HTERT RPE-1 (cell line): ENCODE measurements around the gene MAGI1.
"Not testable (repeated sequence)": the region's sequence is repeated elsewhere in the genome, so short reads cannot be mapped to it uniquely, and the experiment has no call there.

ENCODE experiments used
- in situ Hi-C: fragments of 300-500 bp; cut with MboI; formaldehyde crosslinking; loops from 4 replicates; pipeline ENCODE4 v1.14.3; 2020; ENCODE audit warnings: low sequenced_read_pairs

The MAGI1 gene

GRCh38 chr3:65584002-65584401 lies 454.7 kb downstream of the MAGI1 start:
- in situ Hi-C loops = no loop called here

GRCh38 chr3:65583188-65583587 lies 455.5 kb downstream of the MAGI1 start:
- in situ Hi-C loops = no loop called here

- in situ Hi-C loops = no loop called here
Observed at GRCh38 chr3:65582012-65582717, 456.6 kb downstream of the MAGI1 start.

DNA sequence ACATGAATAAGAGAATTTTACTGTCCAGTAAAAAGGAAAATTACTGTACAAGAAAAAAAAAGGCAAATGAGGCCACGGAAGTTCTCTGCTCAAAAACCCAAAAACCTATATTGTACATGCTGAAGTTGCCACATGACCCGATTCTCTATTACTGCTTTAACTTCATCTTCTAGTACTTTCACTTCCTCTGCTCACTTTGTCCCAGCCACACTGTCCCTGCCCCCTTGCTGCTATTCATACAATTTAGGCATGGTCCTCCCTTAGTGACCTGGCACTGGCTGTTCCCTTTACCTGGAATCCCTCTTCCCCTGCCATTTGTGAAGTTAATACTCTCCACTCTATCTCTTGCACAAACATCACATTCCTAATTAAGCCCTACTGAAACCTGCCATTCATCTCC lies 457.4 kb downstream of the MAGI1 start:
- in situ Hi-C loops = no loop called here

DNA sequence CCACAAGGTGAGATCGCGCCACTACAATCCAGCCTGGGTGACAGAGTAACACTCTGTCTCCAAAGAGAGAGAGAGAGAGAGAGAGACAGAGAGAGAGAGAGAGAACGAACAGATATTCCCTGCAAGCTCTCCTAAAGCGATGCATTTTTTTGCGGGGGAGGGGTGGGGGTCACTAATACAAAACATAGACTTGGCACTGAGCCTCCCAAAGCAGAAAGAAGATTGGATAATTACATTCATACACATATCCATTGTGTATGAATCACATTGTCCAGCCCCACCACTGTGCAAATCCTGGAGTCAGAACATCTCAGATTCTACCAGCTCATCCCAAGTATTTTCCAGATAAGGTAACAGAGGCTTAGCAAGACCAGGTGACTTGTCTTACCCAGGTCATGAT lies 459.9 kb downstream of the MAGI1 start:
- in situ Hi-C loops = no loop called here

DNA sequence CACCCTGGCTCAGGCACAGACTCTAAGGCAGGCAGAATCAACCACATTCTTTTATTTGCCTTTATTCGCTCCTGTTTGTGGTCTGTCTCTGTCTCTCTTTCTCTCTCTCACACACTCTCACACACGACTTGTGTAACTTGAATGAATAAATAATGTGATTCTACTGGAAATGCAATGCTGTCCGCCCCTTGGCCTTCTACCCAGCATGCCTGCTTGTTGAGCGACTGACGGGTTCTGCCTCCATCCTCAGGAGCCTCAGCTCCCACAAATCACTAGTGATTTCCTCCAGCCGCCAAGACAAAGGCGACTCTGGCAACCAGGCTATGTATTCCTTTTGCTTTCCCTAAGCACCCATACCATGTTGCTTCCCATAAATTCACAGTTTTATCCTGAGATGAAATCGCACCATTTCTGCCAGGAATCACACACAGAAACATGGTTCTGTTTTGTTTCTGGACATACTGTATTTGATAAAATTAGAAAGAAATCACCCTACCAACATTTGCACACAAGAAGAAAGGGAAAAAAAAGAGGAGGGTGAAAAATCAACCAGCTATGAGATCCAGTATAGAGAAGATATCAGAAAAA lies 460.8 kb downstream of the MAGI1 start:
- in situ Hi-C loops = no loop called here

GRCh38 chr3:65576966-65577365 lies 461.8 kb downstream of the MAGI1 start:
- in situ Hi-C loops = no loop called here

DNA sequence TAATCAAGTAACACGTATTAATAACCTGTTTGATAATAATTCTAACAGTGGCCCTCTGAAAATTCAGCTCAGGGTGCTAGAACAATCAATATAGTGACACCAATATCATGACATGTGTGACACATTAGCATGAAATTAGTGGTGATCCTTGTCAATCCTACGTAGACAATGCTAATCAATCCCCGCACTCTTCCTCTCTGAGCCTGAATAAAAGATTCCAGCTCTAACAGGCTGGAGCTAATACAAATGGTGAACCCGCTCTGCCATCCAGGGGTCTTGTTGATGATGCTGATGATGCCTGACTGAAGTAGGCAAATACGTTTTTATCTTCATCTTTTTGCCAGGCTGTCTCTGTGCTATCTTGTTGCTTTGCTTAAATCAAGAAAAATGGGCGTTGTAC lies 462.5 kb downstream of the MAGI1 start:
- in situ Hi-C loops = no loop called here

- in situ Hi-C loops = no loop called here
Observed at GRCh38 chr3:65575376-65575840, 463.3 kb downstream of the MAGI1 start.

DNA sequence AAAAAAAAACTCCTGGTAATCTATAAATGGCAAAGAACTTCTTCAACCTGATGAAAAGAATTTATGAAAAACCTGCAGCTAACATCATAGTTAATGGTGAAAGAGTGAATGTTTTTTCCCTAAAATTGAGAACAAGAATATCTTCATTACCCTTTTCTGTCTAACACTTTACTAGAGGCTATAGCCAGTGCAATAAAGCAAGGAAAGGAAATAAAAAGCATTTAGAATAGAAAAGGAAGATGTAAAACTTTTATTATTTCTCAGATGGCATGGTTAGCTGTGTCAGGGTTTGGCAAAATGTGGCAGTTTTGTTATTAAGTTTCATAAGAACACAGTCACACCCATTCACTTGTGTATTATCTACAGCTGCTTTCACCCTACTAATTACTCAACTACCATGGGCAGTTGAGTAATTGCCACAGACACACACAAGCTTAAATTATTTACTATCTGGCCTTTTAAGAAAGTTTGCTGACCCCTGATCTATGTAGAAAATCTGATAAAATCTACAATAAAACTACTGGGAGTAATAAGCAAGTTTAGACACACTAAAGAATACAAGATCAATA lies 465.1 kb downstream of the MAGI1 start:
- in situ Hi-C loops = no loop called here

- in situ Hi-C loops = no loop called here
Observed at GRCh38 chr3:65572175-65572777, 466.4 kb downstream of the MAGI1 start.

DNA sequence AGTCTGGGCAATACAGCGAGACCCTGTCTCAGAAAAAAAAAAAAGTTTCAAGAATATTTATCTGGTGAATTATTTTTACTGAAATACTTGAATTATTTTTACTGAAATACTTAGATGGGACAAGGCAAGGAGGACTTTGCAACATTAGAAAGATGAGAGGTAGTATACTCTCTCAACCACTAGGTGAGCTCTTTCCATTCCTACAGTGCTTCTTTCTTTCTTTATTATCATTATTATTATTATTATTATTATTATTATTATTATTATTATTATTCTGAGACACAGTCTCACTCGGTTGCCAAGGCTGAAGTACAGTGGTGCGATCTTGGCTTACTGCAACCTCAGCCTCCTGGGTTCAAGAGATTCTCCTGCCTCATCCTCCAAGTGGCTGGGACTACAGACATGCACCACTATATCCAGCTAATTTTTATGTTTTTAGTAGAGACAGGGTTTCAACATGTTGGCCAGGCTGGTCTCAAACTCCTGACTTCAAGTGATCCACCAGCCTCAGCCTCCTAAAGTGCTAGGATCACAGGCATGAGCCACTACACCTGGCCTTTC lies 468.8 kb downstream of the MAGI1 start:
- in situ Hi-C loops = no loop called here

GRCh38 chr3:65569129-65569528 lies 469.6 kb downstream of the MAGI1 start:
- in situ Hi-C loops = no loop called here

- in situ Hi-C loops = no loop called here
Observed at GRCh38 chr3:65568497-65568896, 470.2 kb downstream of the MAGI1 start.

- in situ Hi-C loops = not testable (repeated sequence)
Observed at GRCh38 chr3:65565744-65566143, 473.0 kb downstream of the MAGI1 start.

DNA sequence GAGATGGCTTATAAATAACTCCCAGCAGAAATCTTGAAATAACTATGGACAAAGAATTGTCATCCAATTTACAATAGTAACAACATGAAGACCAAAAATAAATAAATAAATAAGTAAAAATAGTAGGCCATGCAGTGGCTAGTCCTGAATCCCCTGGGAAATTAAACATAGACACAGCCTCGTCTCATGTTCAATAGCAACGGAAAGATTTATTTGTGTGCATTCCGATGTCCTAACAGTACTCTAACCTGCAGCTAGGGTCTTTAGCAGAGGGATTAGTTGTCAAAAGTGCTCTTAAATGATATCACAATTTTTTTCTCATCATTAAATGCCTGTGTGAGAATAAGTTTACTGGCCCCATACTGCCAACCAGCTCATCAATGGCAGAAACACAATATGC lies 474.2 kb downstream of the MAGI1 start:
- in situ Hi-C loops = no loop called here

GRCh38 chr3:65563861-65564260 lies 474.9 kb downstream of the MAGI1 start:
- in situ Hi-C loops = no loop called here

- in situ Hi-C loops = no loop called here
Observed at GRCh38 chr3:65562447-65562846, 476.3 kb downstream of the MAGI1 start.

DNA sequence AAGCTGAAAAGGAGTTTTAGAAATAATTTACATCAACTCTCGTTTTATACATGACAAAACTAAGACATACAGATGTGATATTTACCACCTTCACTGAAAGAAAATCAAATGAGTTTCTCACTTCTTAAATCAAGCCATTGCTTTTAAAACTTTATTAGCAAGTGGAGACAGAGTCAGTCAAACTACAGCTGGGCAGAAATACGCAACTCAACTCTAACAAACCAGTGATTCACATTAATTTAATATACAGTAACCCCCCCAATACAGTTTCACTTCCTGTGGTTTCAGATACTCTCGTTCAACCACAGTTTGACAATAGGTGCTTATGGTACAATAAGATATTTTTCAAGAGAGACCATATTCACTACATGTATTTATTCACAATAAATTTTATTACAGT lies 477.1 kb downstream of the MAGI1 start:
- in situ Hi-C loops = no loop called here

DNA sequence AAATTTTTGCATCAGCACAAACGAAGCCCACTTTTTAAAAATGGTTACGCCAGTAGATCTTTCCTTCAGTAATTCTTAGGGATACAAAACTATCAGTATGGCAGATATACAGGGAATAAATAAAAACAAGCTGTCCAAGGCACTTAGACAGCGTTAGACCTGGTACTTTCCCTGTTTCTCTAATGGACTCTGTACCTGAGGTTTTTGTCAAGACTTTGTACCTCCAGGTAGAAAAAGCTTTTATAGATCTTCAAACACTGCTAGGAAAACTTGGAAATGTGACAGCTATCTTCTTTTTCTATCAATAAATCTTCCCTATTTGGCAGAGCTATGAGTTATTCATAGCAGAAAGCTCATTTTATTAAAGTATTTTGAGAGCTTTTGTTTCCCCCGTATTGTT lies 477.8 kb downstream of the MAGI1 start:
- in situ Hi-C loops = no loop called here

- in situ Hi-C loops = no loop called here
Observed at GRCh38 chr3:65560133-65560532, 478.6 kb downstream of the MAGI1 start.

GRCh38 chr3:65559643-65560042 lies 479.1 kb downstream of the MAGI1 start:
- in situ Hi-C loops = no loop called here
